Measurements from ENCODE around the gene EGR1. TPM values are rescaled to one million over a fixed set of nuclear protein-coding genes. Genes with fewer than 3 reads are reported as not detected.

The EGR1 gene
- total RNA-seq, 4 donors from 2014 or later, result 3.1 to 14.1 (median 8.8) TPM

GRCh38 chr5:138466125-138466899 lies 1.0 kb downstream of the EGR1 start:
- TF ChIP-seq EP300 (IDR thresholded peaks at IDR 0.05) (no peak), POLR2A (IDR thresholded peaks at IDR 0.05) (no peak), CTCF (IDR thresholded peaks at IDR 0.05) (no peak)
- Histone ChIP-seq H3K36me3 (peaks cover 0 to 11% (median 0%) of the 10 kb centered on the region in 3 donors), H3K4me1 (peaks cover 0 to 57% (median 24%) of the 10 kb centered on the region in 4 donors), H3K27ac (peak overlapping the region in 3 of 4 donors; percentile 21 to 98 (median 96)), H3K9me3 (no peaks in the 10 kb centered on the region), H3K27me3 (no peaks in the 10 kb centered on the region), H3K4me3 (peak overlapping the region; percentile 54 to 95 (median 74))
- 9 to 19% methylated on average over 22 to 27 of the region's 39 CpGs for WGBS, 2 donors
- peak in 1 of 2 donors; percentile 25 for DNase-seq (ENCODE audit: low spot score in 2 of 2)

- H3K27ac ChIP-seq, result peak overlapping the region in 2 of 4 donors; percentile 21 to 96
- DNase-seq (ENCODE audit: low spot score in 2 of 2), result peak in 1 of 2 donors; percentile 12
- no peaks in the 10 kb centered on the region for H3K9me3 ChIP-seq
- peak overlapping the region; percentile 54 to 95 (median 74) for H3K4me3 ChIP-seq
- TF ChIP-seq CTCF (IDR thresholded peaks at IDR 0.05), result no peak
- no peak for TF ChIP-seq EP300 (IDR thresholded peaks at IDR 0.05)
- no peak for TF ChIP-seq POLR2A (IDR thresholded peaks at IDR 0.05)
- peaks cover 0 to 51% (median 24%) of the 10 kb centered on the region in 4 donors for H3K4me1 ChIP-seq
- WGBS, 2 donors, result 74 to 83% methylated on average over 44 to 45 of the region's 45 CpGs
- H3K27me3 ChIP-seq, result no peaks in the 10 kb centered on the region
- H3K36me3 ChIP-seq, result peaks cover 0 to 11% (median 0%) of the 10 kb centered on the region in 3 donors
These were observed 1.8 kb downstream of the EGR1 start for GRCh38 chr5:138466900-138467710.

GRCh38 chr5:138467711-138468132 lies 2.4 kb downstream of the EGR1 start:
- H3K4me3 ChIP-seq, result peak overlapping the region in 2 of 4 donors; percentile 63 to 84
- H3K4me1 ChIP-seq, result peaks cover 0 to 51% (median 24%) of the 10 kb centered on the region in 4 donors
- no peak for TF ChIP-seq EP300 (IDR thresholded peaks at IDR 0.05)
- TF ChIP-seq CTCF (IDR thresholded peaks at IDR 0.05), result no peak
- TF ChIP-seq POLR2A (IDR thresholded peaks at IDR 0.05), result no peak
- H3K36me3 ChIP-seq, result peaks cover 0 to 11% (median 0%) of the 10 kb centered on the region in 3 donors
- H3K27ac ChIP-seq, result peak overlapping the region in 2 of 4 donors; percentile 3 to 96
- no peaks in the 10 kb centered on the region for H3K9me3 ChIP-seq
- H3K27me3 ChIP-seq, result no peaks in the 10 kb centered on the region
- peak in 1 of 2 donors; percentile 13 for DNase-seq (ENCODE audit: low spot score in 2 of 2)
- 63 to 77% methylated on average over 14 of the region's 14 CpGs for WGBS, 2 donors

- H3K4me1 ChIP-seq, result peaks cover 0 to 48% (median 22%) of the 10 kb centered on the region in 4 donors
- peak overlapping the region in 1 of 4 donors; percentile 96 for H3K27ac ChIP-seq
- no peak for DNase-seq (ENCODE audit: low spot score in 2 of 2)
- no peaks in the 10 kb centered on the region for H3K27me3 ChIP-seq
- WGBS, 2 donors, result 74 to 80% methylated on average over 7 of the region's 7 CpGs
- peak overlapping the region in 2 of 4 donors; percentile 63 to 84 for H3K4me3 ChIP-seq
- H3K36me3 ChIP-seq, result peaks cover 0 to 11% (median 0%) of the 10 kb centered on the region in 3 donors
- no peak for TF ChIP-seq EP300 (IDR thresholded peaks at IDR 0.05)
- no peak for TF ChIP-seq POLR2A (IDR thresholded peaks at IDR 0.05)
- TF ChIP-seq CTCF (IDR thresholded peaks at IDR 0.05), result no peak
- H3K9me3 ChIP-seq, result no peaks in the 10 kb centered on the region
These were observed 3.1 kb downstream of the EGR1 start for GRCh38 chr5:138468133-138468965.
